Esophagus squamous epithelium (tissue), 5 donors: ENCODE data around the gene SEPHS1. TPM values are rescaled to one million over a fixed set of nuclear protein-coding genes. Genes with fewer than 3 reads are reported as not detected.
"Not testable (repeated sequence)": the region's sequence is repeated elsewhere in the genome, so short reads cannot be mapped to it uniquely, and the experiment has no call there.

Experiments
- DNase-seq: peaks from one replicate; lab custom pipeline; 2025; lab: John Stamatoyannopoulos, UW
- H3K27ac ChIP-seq, 4 donors: fragments of 200-600 bp; sonication (generic); one replicate each; pipeline ENCODE4 v1.5.1; 2016 to 2019; ENCODE audit warnings: mild to moderate bottlenecking in 1 of 4
- H3K27me3 ChIP-seq, 4 donors: fragments of 200-600 bp; sonication (generic); 1 replicate in 3 of 4; 2 replicates in 1 of 4; pipeline versions ENCODE4 v1.5.1 to v1.6.0; 2017 to 2021; ENCODE audit warnings: antibody characterized with exemption in 1 of 4
- H3K36me3 ChIP-seq, 3 donors: fragments of 200-600 bp; sonication (generic); one replicate each; pipeline ENCODE4 v1.5.1; 2016 to 2019
- H3K4me1 ChIP-seq, 3 donors: fragments of 200-600 bp; sonication (generic); one replicate each; pipeline ENCODE4 v1.5.1; 2017 to 2019
- H3K4me3 ChIP-seq, 4 donors: fragments of 200-600 bp; sonication (generic); 1 replicate in 3 of 4; 2 replicates in 1 of 4; pipeline ENCODE4 v1.5.1; 2016 to 2019; ENCODE audit warnings: mild to moderate bottlenecking in 2 of 4, moderate library complexity in 1 of 4
- H3K9me3 ChIP-seq, 3 donors: fragments of 200-600 bp; sonication (generic); one replicate each; pipeline ENCODE4 v1.5.1; 2016 to 2019
- CTCF ChIP-seq, 6 experiments: fragments of 450-650 bp in 4 of 6; fragments of 200-600 bp in 2 of 6; sonication (generic) in 2 of 6; IDR thresholded peaks; one replicate each; pipeline ENCODE4 v1.5.1; 2016 to 2019; ENCODE audit warnings: antibody characterized with exemption in 6 of 6, mild to moderate bottlenecking in 4 of 6, moderate library complexity in 4 of 6
- POLR2A ChIP-seq, 4 donors: fragments of 450-650 bp; IDR thresholded peaks; one replicate each; pipeline ENCODE4 v1.6.1; 2017; ENCODE audit warnings: antibody characterized with exemption in 4 of 4, mild to moderate bottlenecking in 4 of 4, moderate library complexity in 3 of 4
- WGBS, 2 donors: methylation state at CpG; one replicate each; pipeline ENCODE4 v1.1.5; 2018; 5-methylcytosine and 5-hydroxymethylcytosine counted together
- intact Hi-C: fragments of 100-400 bp; cut with DNase I; formaldehyde crosslinking; loops from one replicate; pipeline ENCODE4 v1.15.0; 2022
- total RNA-seq, 4 donors: library from RNA; depleted of rRNA; stranded (reverse); fragments of >200 nt; gene quantifications; one replicate each; pipeline ENCODE4 v1.1.0, GENCODE V29; 2016
- donor health status: DM: yes; HTN: yes; CAD: no.

Gene SEPHS1
- total RNA-seq, 4 donors from 2014 or later = 14.5 to 30.9 (median 26.2) TPM

GRCh38 chr10:13383399-13383761 is 35.3 kb upstream of the SEPHS1 start:
- H3K4me3 ChIP-seq = peak overlapping the region; percentile 9 to 47 (median 35)
- DNase-seq = no peak
- peak overlapping the region; percentile 26 to 52 (median 50) for H3K27ac ChIP-seq
- 11 to 16% methylated on average over 17 to 18 of the region's 18 CpGs for WGBS, 2 donors
- H3K36me3 ChIP-seq = no peaks in the 10 kb centered on the region
- peaks cover 0 to 21% (median 4%) of the 10 kb centered on the region in 3 donors for H3K4me1 ChIP-seq
- intact Hi-C loops = no loop called here
- no peaks in the 10 kb centered on the region for H3K9me3 ChIP-seq
- no peak for TF ChIP-seq POLR2A (IDR thresholded peaks at IDR 0.05)
- TF ChIP-seq CTCF (IDR thresholded peaks at IDR 0.05) = no peak
- peaks cover 0 to 49% (median 0%) of the 10 kb centered on the region in 4 donors for H3K27me3 ChIP-seq

GRCh38 chr10:13382703-13383398 is 34.8 kb upstream of the SEPHS1 start:
- no peaks in the 10 kb centered on the region for H3K9me3 ChIP-seq
- intact Hi-C loops = no loop called here
- peak overlapping the region; percentile 26 to 52 (median 50) for H3K27ac ChIP-seq
- H3K36me3 ChIP-seq = no peaks in the 10 kb centered on the region
- peak overlapping the region; percentile 9 to 47 (median 35) for H3K4me3 ChIP-seq
- 6 to 12% methylated on average over 22 to 23 of the region's 23 CpGs for WGBS, 2 donors
- TF ChIP-seq POLR2A (IDR thresholded peaks at IDR 0.05) = no peak
- no peak for TF ChIP-seq CTCF (IDR thresholded peaks at IDR 0.05)
- H3K4me1 ChIP-seq = peaks cover 0 to 21% (median 4%) of the 10 kb centered on the region in 3 donors
- DNase-seq = no peak
- peaks cover 0 to 53% (median 0%) of the 10 kb centered on the region in 4 donors for H3K27me3 ChIP-seq

GRCh38 chr10:13379061-13379460 is 31.0 kb upstream of the SEPHS1 start:
- H3K36me3 ChIP-seq, H3K9me3 ChIP-seq, DNase-seq, intact Hi-C loops, H3K4me3 ChIP-seq, H3K27ac ChIP-seq: not testable (repeated sequence)
- WGBS, 2 donors = 92 to 96% methylated on average over 4 of the region's 4 CpGs
- Histone ChIP-seq H3K4me1 (peaks cover 0 to 17% (median 2%) of the 10 kb centered on the region in 3 donors), H3K27me3 (peaks cover 0 to 50% (median 0%) of the 10 kb centered on the region in 4 donors)

- intact Hi-C loops = no loop called here
- Histone ChIP-seq H3K27ac (no peak overlapping the region), H3K9me3 (no peaks in the 10 kb centered on the region), H3K27me3 (peaks cover 0 to 29% (median 0%) of the 10 kb centered on the region in 4 donors), H3K36me3 (no peaks in the 10 kb centered on the region), H3K4me3 (no peak overlapping the region), H3K4me1 (no peaks in the 10 kb centered on the region)
- 69 to 73% methylated on average over 5 to 6 of the region's 6 CpGs for WGBS, 2 donors
- no peak for TF ChIP-seq POLR2A (IDR thresholded peaks at IDR 0.05)
- no peak for TF ChIP-seq CTCF (IDR thresholded peaks at IDR 0.05)
- DNase-seq = no peak
Measured at GRCh38 chr10:13376746-13377145, 28.7 kb upstream of the SEPHS1 start.

- 47% methylated on average over 6 of the region's 6 CpGs for WGBS, 2 donors
- TF ChIP-seq CTCF (IDR thresholded peaks at IDR 0.05) = no peak
- TF ChIP-seq POLR2A (IDR thresholded peaks at IDR 0.05) = no peak
- Histone ChIP-seq H3K36me3 (no peaks in the 10 kb centered on the region), H3K27ac (no peak overlapping the region), H3K4me1 (no peaks in the 10 kb centered on the region), H3K9me3 (no peaks in the 10 kb centered on the region), H3K27me3 (peaks cover 0 to 25% (median 0%) of the 10 kb centered on the region in 4 donors), H3K4me3 (no peak overlapping the region)
- intact Hi-C loops = no loop called here
- no peak for DNase-seq
Measured at GRCh38 chr10:13376297-13376696, 28.2 kb upstream of the SEPHS1 start.
